GM12878 (cell line): ENCODE measurements around the gene MGARP.

Experiments used
- CTCF ChIP-seq, 3 experiments: IDR thresholded peaks in 2 of 3; conservative IDR thresholded peaks in 1 of 3; 2 replicates each; pipeline ENCODE4 v1.5.1; 2011; ENCODE audit warnings: low read depth in 3 of 3, low read length in 3 of 3, mild to moderate bottlenecking in 3 of 3, control low read depth in 2 of 3, moderate library complexity in 2 of 3, inconsistent platforms in 1 of 3, mixed read lengths in 1 of 3; ENCODE audit not compliant: control insufficient read depth in 2 of 3, insufficient read depth in 1 of 3; ENCODE audit errors: extremely low read depth in 1 of 3
- KDM1A ChIP-seq: fragments of 200-600 bp; sonication (generic); IDR thresholded peaks from 2 replicates; pipeline ENCODE4 v1.6.1; 2016; ENCODE audit warnings: borderline replicate concordance
- POLR2A ChIP-seq: IDR thresholded peaks from 2 replicates; pipeline ENCODE4 v1.6.1; 2011; ENCODE audit warnings: low read depth, mild to moderate bottlenecking, low read length

DNA sequence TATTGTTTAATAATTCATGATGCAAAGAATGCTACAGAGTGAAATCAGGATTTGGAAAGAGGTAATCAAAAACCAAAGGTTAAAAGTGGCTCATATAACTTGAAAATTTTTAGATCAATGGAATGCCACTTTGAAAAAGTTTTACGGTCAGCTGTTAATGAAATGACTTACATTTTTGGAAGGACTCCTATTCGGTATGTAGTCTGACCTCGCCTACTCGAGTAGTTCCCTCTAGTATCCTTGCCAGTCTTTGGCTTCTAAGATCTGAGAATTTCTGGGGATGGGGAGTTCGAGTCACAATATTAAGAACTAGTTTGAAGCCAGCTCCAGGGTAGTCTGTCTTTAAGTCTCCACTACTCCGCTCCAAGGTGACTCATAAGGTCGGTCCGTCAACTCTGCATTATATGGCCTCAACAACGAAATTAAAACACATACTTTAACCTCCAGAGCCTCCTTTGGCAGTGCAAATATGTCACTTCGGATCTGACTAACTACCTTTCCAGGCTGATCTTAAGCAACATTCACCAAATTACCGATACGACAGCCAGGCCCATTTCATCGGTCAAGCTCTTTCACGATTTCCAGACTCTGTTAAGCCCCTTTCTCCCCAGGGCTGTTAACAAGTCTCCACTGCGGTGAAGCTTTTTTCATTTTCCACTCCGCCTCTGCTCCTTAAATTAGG, 20.5 kb upstream of the MGARP start:
- no peak for TF ChIP-seq POLR2A
- no peak for TF ChIP-seq CTCF (IDR thresholded peaks at IDR 0.05 in 2 of 3, conservative IDR thresholded peaks at IDR 0.05 in 1 of 3; ENCODE audit: control insufficient read depth in 2 of 3, extremely low read depth in 1 of 3, insufficient read depth in 1 of 3, low read depth in 3 of 3, low read length in 3 of 3)
- TF ChIP-seq KDM1A = no peak
